Activated B cell treated with CpG ODN at 0.5 μM for 24 hours (primary cell): ENCODE results near the gene ZNF227. TPM values are rescaled to one million over a fixed set of nuclear protein-coding genes. Genes with fewer than 3 reads are reported as not detected.
"Not testable (repeated sequence)": the region's sequence is repeated elsewhere in the genome, so short reads cannot be mapped to it uniquely, and the experiment has no call there.

Source experiments
- ATAC-seq: fragments of 200-7000 bp; cut with Tn5 transposase; one replicate; pipeline ENCODE4 v1.10.0; 2021; ENCODE audit warnings: low read depth, mild to moderate bottlenecking, moderate library complexity
- CTCF ChIA-PET: fragments of 350-600 bp; sonication (Branson Sonifier 250); formaldehyde crosslinking; loops from one replicate; lab custom pipeline; 2021; ENCODE audit warnings: antibody characterized with exemption; lab: Charles Lee
- POLR2A ChIA-PET: fragments of 350-600 bp; sonication (Branson Sonifier 250); formaldehyde crosslinking; loops from one replicate; lab custom pipeline; 2021; ENCODE audit warnings: antibody characterized with exemption; lab: Charles Lee
- DNase-seq: peaks from one replicate; pipeline ENCODE4 v3.0.0; 2022
- H3K27ac Mint-ChIP-seq: one replicate; pipeline ENCODE4 v1.8.0; 2020; ENCODE audit warnings: mixed read lengths
- H3K27me3 Mint-ChIP-seq: one replicate; pipeline ENCODE4 v1.8.0; 2021; ENCODE audit warnings: mixed read lengths
- H3K36me3 Mint-ChIP-seq: one replicate; pipeline ENCODE4 v1.8.0; 2021; ENCODE audit warnings: low read depth, mixed read lengths
- H3K4me1 Mint-ChIP-seq: one replicate; pipeline ENCODE4 v1.8.0; 2021; ENCODE audit warnings: mixed read lengths
- H3K4me3 Mint-ChIP-seq: one replicate; pipeline ENCODE4 v1.8.0; 2020; ENCODE audit warnings: mild to moderate bottlenecking, mixed read lengths
- H3K9me3 Mint-ChIP-seq: one replicate; pipeline ENCODE4 v1.8.0; 2020; ENCODE audit warnings: mixed read lengths
- intact Hi-C: fragments of 100-400 bp; cut with micrococcal nuclease; formaldehyde crosslinking; loops from one replicate; pipeline ENCODE4 v1.15.1; 2024
- total RNA-seq: library from RNA; stranded (reverse); gene quantifications from 2 replicates; pipeline ENCODE4 v1.2.3, GENCODE V29; 2022
- TF ChIP-seq, protein P1 (sequence below): fragments of 200-600 bp; IDR thresholded peaks from one replicate; pipeline ENCODE4 v1.8.0; 2022; ENCODE audit warnings: antibody characterized with exemption, mild to moderate bottlenecking

The ZNF227 gene
- total RNA-seq, 1 donor from 2014 or later: 36.9 TPM

DNA sequence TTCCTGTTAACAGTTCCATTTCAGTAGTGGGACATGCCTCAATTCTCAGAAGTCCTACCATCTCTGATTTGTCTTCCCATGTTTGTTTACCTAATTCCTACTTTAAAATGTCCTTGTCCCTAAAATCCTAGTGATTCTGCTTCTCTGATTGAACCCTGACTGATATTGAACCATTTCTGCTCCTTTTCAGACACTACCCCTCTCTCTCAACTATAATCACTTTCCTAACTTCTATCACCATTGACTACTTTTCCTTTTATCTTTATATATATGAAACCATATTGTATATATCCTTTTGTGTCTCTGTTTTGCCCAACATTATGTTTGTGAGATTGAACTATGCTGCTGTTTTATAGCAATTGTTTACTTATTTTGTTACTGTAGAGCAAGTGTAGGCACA is 15.6 kb upstream of the ZNF227 start:
- H3K36me3 Mint-ChIP-seq: peaks cover 4% of the 10 kb centered on the region
- peaks cover 28% of the 10 kb centered on the region for H3K9me3 Mint-ChIP-seq

DNA sequence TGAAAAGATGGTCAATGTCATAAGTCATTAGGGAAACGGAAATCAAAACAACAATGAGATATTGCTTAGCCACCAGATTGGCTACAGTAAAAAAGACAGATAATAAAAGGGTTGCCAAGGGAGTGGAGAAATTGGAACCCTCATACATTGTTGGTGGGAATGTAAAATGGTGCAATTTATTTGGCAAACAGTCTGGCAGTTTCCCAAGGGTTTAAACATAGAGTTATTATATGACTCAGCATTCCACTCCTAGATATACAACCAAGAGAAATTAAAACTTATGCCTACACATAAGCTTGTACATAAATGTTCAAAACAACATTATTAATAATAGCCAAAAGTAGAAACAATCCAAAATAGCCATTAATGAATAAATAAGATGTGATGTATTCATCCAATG is 9.9 kb upstream of the ZNF227 start:
- POLR2A ChIA-PET: no interaction called here

More for the DNA sequence above, 15.6 kb upstream of the ZNF227 start:
- DNase-seq: no peak
- TF ChIP-seq, protein P1, sequence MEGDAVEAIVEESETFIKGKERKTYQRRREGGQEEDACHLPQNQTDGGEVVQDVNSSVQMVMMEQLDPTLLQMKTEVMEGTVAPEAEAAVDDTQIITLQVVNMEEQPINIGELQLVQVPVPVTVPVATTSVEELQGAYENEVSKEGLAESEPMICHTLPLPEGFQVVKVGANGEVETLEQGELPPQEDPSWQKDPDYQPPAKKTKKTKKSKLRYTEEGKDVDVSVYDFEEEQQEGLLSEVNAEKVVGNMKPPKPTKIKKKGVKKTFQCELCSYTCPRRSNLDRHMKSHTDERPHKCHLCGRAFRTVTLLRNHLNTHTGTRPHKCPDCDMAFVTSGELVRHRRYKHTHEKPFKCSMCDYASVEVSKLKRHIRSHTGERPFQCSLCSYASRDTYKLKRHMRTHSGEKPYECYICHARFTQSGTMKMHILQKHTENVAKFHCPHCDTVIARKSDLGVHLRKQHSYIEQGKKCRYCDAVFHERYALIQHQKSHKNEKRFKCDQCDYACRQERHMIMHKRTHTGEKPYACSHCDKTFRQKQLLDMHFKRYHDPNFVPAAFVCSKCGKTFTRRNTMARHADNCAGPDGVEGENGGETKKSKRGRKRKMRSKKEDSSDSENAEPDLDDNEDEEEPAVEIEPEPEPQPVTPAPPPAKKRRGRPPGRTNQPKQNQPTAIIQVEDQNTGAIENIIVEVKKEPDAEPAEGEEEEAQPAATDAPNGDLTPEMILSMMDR: no peak
- Mint-ChIP-seq H3K27ac (no peak overlapping the region), H3K4me1 (no peaks in the 10 kb centered on the region), H3K27me3 (peaks cover 3% of the 10 kb centered on the region), H3K4me3 (no peak overlapping the region)
- ChIA-PET POLR2A (no interaction called here), CTCF (no interaction called here)
- intact Hi-C loops: no loop called here
- no peak for ATAC-seq

DNA sequence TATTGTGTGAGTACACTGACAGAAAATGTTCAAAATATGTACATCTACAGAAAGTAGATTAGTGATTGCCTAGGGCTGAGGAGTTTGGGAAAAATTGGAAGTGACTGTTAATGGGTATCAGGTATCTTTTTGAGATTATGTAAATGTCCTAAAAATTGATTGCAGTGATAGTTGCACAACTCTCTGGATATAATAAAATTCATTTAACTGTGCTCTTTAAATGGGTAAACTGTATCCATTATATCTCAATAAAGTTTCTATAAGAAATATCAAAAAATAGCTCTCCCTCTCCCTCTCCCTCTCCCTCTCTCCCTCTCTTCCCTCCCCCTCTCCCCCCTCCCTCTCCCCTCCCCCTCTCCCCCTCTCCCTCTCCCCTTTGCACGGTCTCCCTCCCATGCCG is 9.4 kb upstream of the ZNF227 start:
- POLR2A ChIA-PET: no interaction called here
- CTCF ChIA-PET: no interaction called here
- H3K27ac Mint-ChIP-seq: no peak overlapping the region
- H3K27me3 Mint-ChIP-seq: peaks cover 8% of the 10 kb centered on the region
- TF ChIP-seq, protein P1: no peak
- H3K9me3 Mint-ChIP-seq: peaks cover 15% of the 10 kb centered on the region
- H3K36me3 Mint-ChIP-seq: peaks cover 14% of the 10 kb centered on the region
- DNase-seq (no peak), ATAC-seq (no peak)
- intact Hi-C loops: no loop called here
- H3K4me1 Mint-ChIP-seq: peaks cover 8% of the 10 kb centered on the region
- no peak overlapping the region for H3K4me3 Mint-ChIP-seq

More for the DNA sequence above, 9.9 kb upstream of the ZNF227 start:
- no peak for ATAC-seq
- H3K27me3 Mint-ChIP-seq: peaks cover 8% of the 10 kb centered on the region
- CTCF ChIA-PET: no interaction called here
- peaks cover 10% of the 10 kb centered on the region for H3K36me3 Mint-ChIP-seq
- H3K4me3 Mint-ChIP-seq: no peak overlapping the region
- no peak overlapping the region for H3K27ac Mint-ChIP-seq
- H3K9me3 Mint-ChIP-seq: peaks cover 15% of the 10 kb centered on the region
- intact Hi-C loops: no loop called here
- H3K4me1 Mint-ChIP-seq: peaks cover 6% of the 10 kb centered on the region
- DNase-seq: no peak
- TF ChIP-seq, protein P1: no peak

DNA sequence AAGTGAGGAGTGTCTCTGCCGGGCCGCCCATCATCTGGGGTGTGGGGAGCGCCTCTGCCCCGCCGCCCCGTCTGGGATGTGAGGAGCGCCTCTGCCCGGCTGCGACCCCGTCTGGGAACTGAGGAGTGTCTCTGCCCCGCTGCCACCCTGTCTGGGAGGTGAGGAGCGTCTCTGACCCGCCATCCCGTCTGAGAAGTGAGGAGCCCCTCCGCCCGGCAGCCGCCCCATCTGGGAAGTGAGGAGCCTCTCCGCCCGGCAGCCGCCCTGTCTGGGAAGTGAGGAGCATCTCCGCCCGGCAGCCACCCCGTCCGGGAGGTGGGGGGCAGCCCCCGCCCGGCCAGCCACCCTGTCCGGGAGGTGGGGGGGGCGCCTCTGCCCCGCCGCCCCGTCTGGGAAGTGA is 8.5 kb upstream of the ZNF227 start:
- DNase-seq, H3K4me1 Mint-ChIP-seq, ATAC-seq, H3K27ac Mint-ChIP-seq, CTCF ChIA-PET, H3K4me3 Mint-ChIP-seq, POLR2A ChIA-PET, H3K27me3 Mint-ChIP-seq, intact Hi-C loops: not testable (repeated sequence)
- Mint-ChIP-seq H3K9me3 (peaks cover 12% of the 10 kb centered on the region), H3K36me3 (peaks cover 14% of the 10 kb centered on the region)

DNA sequence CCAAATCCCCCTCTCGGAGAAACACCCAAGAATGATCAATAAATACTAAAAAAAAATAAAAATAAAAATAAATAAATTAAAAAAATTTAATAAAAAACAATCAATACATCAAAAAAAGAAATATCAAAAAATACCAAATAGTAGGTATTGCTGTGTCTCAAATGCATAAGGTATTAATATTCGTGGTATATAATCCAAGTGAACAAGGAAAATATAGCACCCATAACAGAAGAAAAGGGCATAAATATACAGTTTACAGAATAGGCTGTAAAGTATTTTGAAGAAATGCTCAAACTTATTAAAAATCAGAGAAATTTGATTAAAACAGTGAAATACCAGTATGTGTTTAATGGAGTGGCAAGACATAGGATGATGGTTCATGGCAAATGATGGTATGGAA is 7.6 kb upstream of the ZNF227 start:
- peaks cover 8% of the 10 kb centered on the region for H3K4me1 Mint-ChIP-seq
- H3K4me3 Mint-ChIP-seq: no peak overlapping the region
- H3K27ac Mint-ChIP-seq: no peak overlapping the region
- TF ChIP-seq, protein P1: no peak
- peaks cover 8% of the 10 kb centered on the region for H3K27me3 Mint-ChIP-seq
- H3K36me3 Mint-ChIP-seq: peaks cover 14% of the 10 kb centered on the region
- ChIA-PET CTCF (no interaction called here), POLR2A (no interaction called here)
- no peak for ATAC-seq
- no peak for DNase-seq
- intact Hi-C loops: loop anchor here (5.0 kb wide), 2 partner anchors 198 to 302 kb away; partner anchors contain the start of gene ZNF285
- peaks cover 12% of the 10 kb centered on the region for H3K9me3 Mint-ChIP-seq
